Activated effector memory CD4-positive, alpha-beta T cell treated with Interleukin-2 at 50 U/mL for 16 hours (primary cell): Measurements from ENCODE around the gene TUBGCP2.
"Not testable (repeated sequence)": the region's sequence is repeated elsewhere in the genome, so short reads cannot be mapped to it uniquely, and the experiment has no call there.

Experiments
- DNase-seq: peaks from one replicate; pipeline ENCODE4 v3.0.0-alpha.2; 2020

TUBGCP2 gene

GRCh38 chr10:133324857-133325260 is 16.2 kb upstream of the TUBGCP2 start:
- no peak for DNase-seq

GRCh38 chr10:133324198-133324792 is 15.6 kb upstream of the TUBGCP2 start:
- peak; percentile 51 for DNase-seq

GRCh38 chr10:133322064-133322709 is 13.5 kb upstream of the TUBGCP2 start:
- not testable (repeated sequence) for DNase-seq

GRCh38 chr10:133320852-133321422 is 12.3 kb upstream of the TUBGCP2 start:
- DNase-seq = not testable (repeated sequence)

GRCh38 chr10:133318494-133319127 is 9.9 kb upstream of the TUBGCP2 start:
- peak; percentile 59 for DNase-seq

- DNase-seq = no peak
Measured at GRCh38 chr10:133316732-133317131, 8.1 kb upstream of the TUBGCP2 start.

GRCh38 chr10:133316266-133316665 is 7.6 kb upstream of the TUBGCP2 start:
- DNase-seq = no peak

GRCh38 chr10:133315847-133316246 is 7.2 kb upstream of the TUBGCP2 start:
- no peak for DNase-seq

GRCh38 chr10:133314911-133315310 is 6.2 kb upstream of the TUBGCP2 start:
- no peak for DNase-seq

- DNase-seq = no peak
Measured at GRCh38 chr10:133313192-133313591, 4.5 kb upstream of the TUBGCP2 start.

GRCh38 chr10:133312769-133313145 is 4.1 kb upstream of the TUBGCP2 start:
- DNase-seq = no peak

- no peak for DNase-seq
Measured at GRCh38 chr10:133312016-133312768, 3.5 kb upstream of the TUBGCP2 start.

GRCh38 chr10:133311570-133311969 is 2.9 kb upstream of the TUBGCP2 start:
- no peak for DNase-seq

GRCh38 chr10:133310789-133311188 is 2.1 kb upstream of the TUBGCP2 start:
- DNase-seq = no peak

- no peak for DNase-seq
Measured at GRCh38 chr10:133310399-133310755, 1.7 kb upstream of the TUBGCP2 start.

GRCh38 chr10:133309720-133310398 is 1.2 kb upstream of the TUBGCP2 start:
- DNase-seq = no peak

GRCh38 chr10:133309100-133309719 is 538 bp upstream of the TUBGCP2 start:
- peak; percentile 84 for DNase-seq

GRCh38 chr10:133307776-133308420 is 774 bp downstream of the TUBGCP2 start:
- peak; percentile 81 for DNase-seq

GRCh38 chr10:133306941-133307379 is 1.7 kb downstream of the TUBGCP2 start:
- no peak for DNase-seq

GRCh38 chr10:133306097-133306476 is 2.6 kb downstream of the TUBGCP2 start:
- no peak for DNase-seq

GRCh38 chr10:133303206-133303605 is 5.5 kb downstream of the TUBGCP2 start:
- DNase-seq = no peak

- no peak for DNase-seq
Measured at GRCh38 chr10:133302230-133302629, 6.4 kb downstream of the TUBGCP2 start.
